ENCODE measurements around the gene LANCL1.

LANCL1 gene

GRCh38 chr2:210459880-210460279 is 16.7 kb downstream of the LANCL1 start:
- CTCF ChIA-PET: no interaction called here
- no peak overlapping the region for H3K27ac ChIP-seq (ENCODE audit: extremely low read depth, low read depth, low read length)
- POLR2A ChIA-PET: no interaction called here

GRCh38 chr2:210459407-210459806 is 17.2 kb downstream of the LANCL1 start:
- peaks cover 14 to 80% of the 10 kb centered on the region in 2 experiments; a peak in 2 of 3 replicates for H3K36me3 ChIP-seq (ENCODE audit: control insufficient read depth in 2 of 2, insufficient read depth in 1 of 2, low read length in 2 of 2)
- no peak overlapping the region for H3K4me3 ChIP-seq (ENCODE audit: low read depth, low read length)
- TF ChIP-seq ZNF155 (tag by site-specific recombination; IDR thresholded peaks at IDR 0.05): no peak
- TF ChIP-seq ATF2 (tag by site-specific recombination; IDR thresholded peaks at IDR 0.05; ENCODE audit: low read depth): no peak
- no peak for TF ChIP-seq ZNF416 (tag by site-specific recombination; IDR thresholded peaks at IDR 0.05)
- TF ChIP-seq ZBTB11 (tag by site-specific recombination; conservative IDR thresholded peaks at IDR 0.05; ENCODE audit: low read depth): no peak
- no peak for TF ChIP-seq SCRT2 (tag by site-specific recombination; IDR thresholded peaks at IDR 0.05)
- no peak for TF ChIP-seq PBX3 (CRISPR knock-in tag; IDR thresholded peaks at IDR 0.05)
- TF ChIP-seq KLF17 (tag by site-specific recombination; IDR thresholded peaks at IDR 0.05): no peak
- TF ChIP-seq ZFP69B (tag by site-specific recombination; IDR thresholded peaks at IDR 0.05): no peak
- TF ChIP-seq ZBTB20 (tag by site-specific recombination; IDR thresholded peaks at IDR 0.05): no peak
- TF ChIP-seq WT1 (tag by site-specific recombination; IDR thresholded peaks at IDR 0.05): no peak
- TF ChIP-seq HOXA7 (CRISPR knock-in tag; IDR thresholded peaks at IDR 0.05; ENCODE audit: borderline replicate concordance): no peak
- no peak for TF ChIP-seq ZNF521 (tag by site-specific recombination; IDR thresholded peaks at IDR 0.05)
- CTCF ChIA-PET: no interaction called here
- no peak overlapping the region for H3K27ac ChIP-seq (ENCODE audit: extremely low read depth, low read depth, low read length)
- no peaks in the 10 kb centered on the region for H3K9me3 ChIP-seq (ENCODE audit: control insufficient read depth, insufficient read depth, low read depth, low read length)
- POLR2A ChIA-PET: no interaction called here
- H3K4me1 ChIP-seq (ENCODE audit: control insufficient read depth, insufficient read depth, low read length): 0 out of 2 replicates have a peak, but pooled peaks cover 2% of the 10 kb centered on the region

More at GRCh38 chr2:210459880-210460279, 16.7 kb downstream of the LANCL1 start:
- no peaks in the 10 kb centered on the region for H3K9me3 ChIP-seq (ENCODE audit: control insufficient read depth, insufficient read depth, low read depth, low read length)
- TF ChIP-seq ZNF394 (tag by site-specific recombination; IDR thresholded peaks at IDR 0.05; ENCODE audit: borderline replicate concordance) (no peak), OVOL3 (tag by site-specific recombination; IDR thresholded peaks at IDR 0.05) (no peak), ZNF223 (tag by site-specific recombination; IDR thresholded peaks at IDR 0.05) (no peak), ZNF146 (tag by site-specific recombination; IDR thresholded peaks at IDR 0.05) (no peak), SP2 (tag by site-specific recombination; IDR thresholded peaks at IDR 0.05) (no peak), ZNF398 (tag by site-specific recombination; IDR thresholded peaks at IDR 0.05) (no peak), ZNF18 (tag by site-specific recombination; IDR thresholded peaks at IDR 0.05) (no peak), HOXC10 (CRISPR knock-in tag; IDR thresholded peaks at IDR 0.05) (no peak)
- no peak overlapping the region for H3K4me3 ChIP-seq (ENCODE audit: low read depth, low read length)
- peaks cover 10 to 76% of the 10 kb centered on the region in 2 experiments; a peak in 2 of 3 replicates for H3K36me3 ChIP-seq (ENCODE audit: control insufficient read depth in 2 of 2, insufficient read depth in 1 of 2, low read length in 2 of 2)
- 0 out of 2 replicates have a peak, but pooled peaks cover 2% of the 10 kb centered on the region for H3K4me1 ChIP-seq (ENCODE audit: control insufficient read depth, insufficient read depth, low read length)
